Activated T-cell treated with anti-CD3 and anti-CD28 coated beads for 24 hours (primary cell): Measurements from ENCODE around the gene ARHGAP42.
"Not testable (repeated sequence)": the region's sequence is repeated elsewhere in the genome, so short reads cannot be mapped to it uniquely, and the experiment has no call there.

ENCODE experiments used
- DNase-seq: peaks from one replicate; pipeline ENCODE4 v3.0.0-alpha.2; 2020; ENCODE audit warnings: low read depth

ARHGAP42 gene

DNA sequence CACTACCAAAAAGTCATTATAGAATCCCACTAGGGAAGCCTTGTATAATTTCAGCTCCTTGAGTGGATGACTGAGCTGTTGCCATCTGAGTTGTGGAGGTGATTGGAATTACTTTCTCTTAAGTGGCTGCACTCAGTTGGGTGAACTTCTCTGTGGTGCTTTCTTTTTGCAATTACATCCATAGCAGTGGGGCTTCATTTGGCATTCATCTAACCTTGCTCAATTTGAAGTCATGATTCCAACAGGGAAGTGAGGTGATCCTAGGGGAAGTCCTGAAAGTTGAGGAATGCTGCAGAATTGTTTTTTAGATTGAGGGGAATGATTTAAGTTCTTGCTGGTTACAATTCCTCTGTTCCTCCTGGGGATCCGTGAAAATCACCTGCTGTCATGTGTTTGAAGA is 39.6 kb downstream of the ARHGAP42 start:
- no peak for DNase-seq

DNA sequence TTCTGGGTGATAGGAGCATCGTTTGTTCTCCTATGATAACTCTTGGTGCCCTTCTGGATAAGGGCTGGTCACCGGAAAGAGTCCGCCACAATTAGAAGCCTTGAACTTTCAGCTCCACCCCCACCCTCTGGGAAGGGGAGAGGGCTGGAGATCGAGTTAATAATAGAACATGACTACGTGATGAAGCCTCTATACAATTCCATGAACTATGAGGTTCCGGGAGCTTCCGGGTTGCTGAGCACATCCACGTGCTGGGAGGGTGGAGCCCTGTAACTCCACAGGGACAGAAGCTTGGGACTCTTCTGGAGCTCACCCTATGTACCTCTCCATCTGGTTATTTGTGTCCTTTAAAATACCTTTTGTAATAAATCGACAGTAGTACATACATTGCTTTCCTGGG is 40.3 kb downstream of the ARHGAP42 start:
- DNase-seq: no peak

GRCh38 chr11:100730266-100730665 is 43.2 kb downstream of the ARHGAP42 start:
- no peak for DNase-seq

DNA sequence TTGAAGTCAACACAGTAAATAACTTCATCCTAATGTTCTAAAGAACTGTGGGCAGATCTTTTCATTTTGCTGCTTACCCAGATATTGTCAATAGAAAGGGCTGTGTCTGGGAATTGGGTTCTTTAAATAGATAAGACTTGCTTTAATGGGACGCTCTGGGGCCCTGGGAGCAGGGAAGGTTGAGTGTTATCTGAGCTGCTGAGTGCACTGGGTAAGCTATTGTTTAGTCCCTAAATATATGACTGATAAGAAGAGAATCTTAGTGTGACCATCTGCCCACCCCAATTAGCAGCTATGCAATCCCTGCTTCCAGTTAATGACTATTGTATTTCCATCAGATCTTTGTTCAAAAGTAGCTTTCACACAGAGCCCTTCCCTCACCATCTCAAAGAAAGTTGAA is 44.4 kb downstream of the ARHGAP42 start:
- no peak for DNase-seq

- DNase-seq: no peak
Observed at GRCh38 chr11:100732949-100733348, 45.9 kb downstream of the ARHGAP42 start.

- DNase-seq: no peak
Observed at GRCh38 chr11:100734743-100735527, 47.8 kb downstream of the ARHGAP42 start.

DNA sequence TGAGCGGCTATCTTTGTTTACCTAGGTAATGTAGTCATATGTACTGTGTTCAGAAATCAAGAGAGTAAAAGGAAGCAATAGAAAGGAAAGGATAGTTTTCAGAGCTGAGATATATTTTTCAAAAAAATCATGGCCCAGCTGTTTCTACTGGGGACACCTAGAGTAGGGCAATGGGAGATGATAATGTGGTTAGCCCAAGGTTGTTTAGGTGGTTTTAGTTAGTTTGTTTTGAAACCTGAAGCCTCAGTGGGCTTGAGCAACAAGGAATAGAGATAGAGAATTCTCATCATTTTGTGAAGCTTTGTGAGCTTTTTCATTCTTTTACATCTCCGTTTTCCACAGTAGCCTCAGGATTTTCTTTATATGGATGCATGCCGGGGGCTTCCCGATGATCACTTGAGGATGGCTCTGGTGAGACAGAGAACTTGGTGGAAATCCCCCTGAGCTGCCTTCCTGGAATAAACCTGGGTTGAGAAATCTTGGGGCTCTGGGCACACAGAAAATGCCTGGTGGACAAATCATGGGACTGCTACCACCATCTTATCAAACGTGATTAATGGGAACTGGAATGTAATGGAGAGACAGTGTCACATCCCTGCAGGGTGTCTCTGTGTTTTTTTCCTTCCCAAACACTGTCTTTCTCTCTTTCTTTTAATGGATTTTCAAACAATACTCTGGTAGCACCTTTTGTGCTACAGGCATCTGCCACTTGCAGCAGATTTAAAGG is 49.0 kb downstream of the ARHGAP42 start:
- no peak for DNase-seq

GRCh38 chr11:100738701-100739270 is 51.7 kb downstream of the ARHGAP42 start:
- no peak for DNase-seq

- DNase-seq: no peak
Observed at GRCh38 chr11:100739666-100740065, 52.6 kb downstream of the ARHGAP42 start.

- no peak for DNase-seq
Observed at GRCh38 chr11:100740440-100740839, 53.4 kb downstream of the ARHGAP42 start.

DNA sequence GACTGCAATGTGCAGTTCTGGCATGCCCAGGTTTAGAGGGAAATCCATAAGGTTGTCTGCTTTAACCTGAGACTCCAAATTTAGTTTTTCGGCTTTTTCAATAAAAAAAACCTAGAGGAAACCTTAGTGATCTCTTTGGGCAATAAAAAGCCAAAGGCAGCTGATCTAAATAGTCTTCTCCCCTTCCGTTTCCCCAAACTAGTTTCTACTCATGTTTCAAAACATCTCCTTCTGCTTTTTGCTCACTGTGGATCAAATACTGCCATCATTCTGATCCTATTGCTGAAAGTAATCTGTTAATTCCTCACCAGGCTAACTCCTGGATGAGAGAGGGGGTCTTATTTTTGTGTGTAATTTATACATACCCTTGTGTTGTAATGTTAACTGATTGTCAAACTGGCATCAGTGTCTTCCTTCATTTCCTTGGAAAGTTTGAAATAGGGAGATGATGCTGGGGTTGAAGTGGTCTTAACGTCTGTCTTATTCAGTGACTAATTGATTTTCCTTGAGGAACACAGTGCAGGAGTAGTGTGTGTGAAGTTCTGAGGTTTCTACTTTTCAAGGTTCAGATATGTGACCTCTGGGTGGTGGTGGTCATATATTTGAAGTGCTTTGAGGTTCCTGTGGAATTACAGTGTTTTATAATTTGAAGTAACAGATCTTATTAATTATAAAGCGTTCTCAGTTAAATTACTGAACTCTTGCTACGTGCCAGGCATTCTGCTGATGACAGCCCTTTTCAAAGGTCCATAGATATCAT is 55.0 kb downstream of the ARHGAP42 start:
- no peak for DNase-seq

GRCh38 chr11:100746448-100746847 is 59.4 kb downstream of the ARHGAP42 start:
- DNase-seq: no peak

- no peak for DNase-seq
Observed at GRCh38 chr11:100748153-100748552, 61.1 kb downstream of the ARHGAP42 start.

DNA sequence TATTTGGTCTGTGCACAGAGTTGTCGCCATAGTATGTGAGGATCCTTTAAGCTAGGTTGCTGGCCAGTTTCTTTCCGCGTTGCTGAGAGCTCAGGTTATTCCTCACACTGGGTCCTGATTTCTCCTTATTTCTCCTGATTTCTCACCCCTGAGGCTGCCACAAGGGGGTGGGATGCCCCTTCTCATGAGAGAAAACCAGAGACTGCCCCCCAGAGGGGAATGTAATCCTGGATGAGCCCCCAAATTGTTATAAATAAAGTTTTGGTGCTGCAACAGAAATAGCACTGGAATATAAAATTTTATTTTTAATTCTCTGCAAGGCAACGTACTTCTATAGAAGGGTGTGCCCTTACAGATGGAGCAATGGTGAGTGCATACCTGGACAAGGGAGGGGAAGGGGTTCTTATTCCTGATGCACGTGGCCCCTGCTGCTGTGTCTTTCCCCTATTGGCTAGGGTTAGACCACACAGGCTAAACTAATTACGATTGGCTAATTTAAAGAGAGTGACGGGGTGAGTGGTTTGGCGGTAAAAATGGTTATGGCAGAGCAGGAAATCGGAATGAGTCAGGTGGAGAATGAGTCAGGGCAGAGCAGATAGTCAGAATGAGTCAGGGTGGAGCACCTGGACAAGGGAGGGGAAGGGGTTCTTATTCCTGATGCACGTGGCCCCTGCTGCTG is 62.9 kb downstream of the ARHGAP42 start:
- DNase-seq: not testable (repeated sequence)

GRCh38 chr11:100750566-100750891 is 63.4 kb downstream of the ARHGAP42 start:
- DNase-seq: not testable (repeated sequence)

GRCh38 chr11:100752371-100753171 is 65.5 kb downstream of the ARHGAP42 start:
- DNase-seq: no peak

DNA sequence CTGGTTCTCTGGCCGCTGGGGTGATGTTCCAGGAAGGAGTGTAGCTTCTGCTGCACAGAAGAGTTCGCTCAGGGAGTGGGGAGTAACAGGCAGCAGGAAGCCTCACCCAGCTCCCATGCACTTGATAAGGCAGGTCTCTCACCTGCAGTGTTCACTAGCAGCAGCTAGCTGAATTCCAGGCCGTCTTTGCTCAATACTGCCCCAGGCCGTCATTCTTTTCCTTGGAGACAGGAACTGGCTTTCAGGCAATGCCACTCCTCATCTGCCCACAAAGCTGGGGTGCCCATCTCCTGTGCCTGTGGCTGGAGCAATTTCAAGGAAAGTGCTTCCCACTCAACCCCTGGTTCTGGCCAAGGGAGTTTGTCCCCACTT is 66.1 kb downstream of the ARHGAP42 start:
- no peak for DNase-seq

- no peak for DNase-seq
Observed at GRCh38 chr11:100753571-100753970, 66.5 kb downstream of the ARHGAP42 start.

GRCh38 chr11:100756559-100756958 is 69.5 kb downstream of the ARHGAP42 start:
- DNase-seq: no peak

DNA sequence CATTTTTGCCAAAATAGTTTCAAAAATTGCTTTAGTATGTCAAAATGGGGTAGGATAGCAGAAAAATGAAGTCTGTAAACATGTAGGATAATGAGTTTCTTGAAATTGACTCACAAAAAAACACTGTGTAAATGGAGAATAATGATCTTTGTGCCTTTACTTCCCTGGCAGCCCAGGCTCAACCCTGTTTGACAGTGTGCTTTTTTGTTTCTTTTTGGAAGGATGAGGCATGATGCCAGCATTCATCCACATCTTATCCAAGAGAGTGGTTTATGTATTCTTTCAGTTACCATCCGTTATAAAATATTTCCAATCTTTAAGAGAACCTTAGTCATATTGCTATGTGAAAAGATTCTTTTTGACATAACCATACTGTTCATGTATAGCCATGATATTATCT is 70.6 kb downstream of the ARHGAP42 start:
- DNase-seq: no peak

DNA sequence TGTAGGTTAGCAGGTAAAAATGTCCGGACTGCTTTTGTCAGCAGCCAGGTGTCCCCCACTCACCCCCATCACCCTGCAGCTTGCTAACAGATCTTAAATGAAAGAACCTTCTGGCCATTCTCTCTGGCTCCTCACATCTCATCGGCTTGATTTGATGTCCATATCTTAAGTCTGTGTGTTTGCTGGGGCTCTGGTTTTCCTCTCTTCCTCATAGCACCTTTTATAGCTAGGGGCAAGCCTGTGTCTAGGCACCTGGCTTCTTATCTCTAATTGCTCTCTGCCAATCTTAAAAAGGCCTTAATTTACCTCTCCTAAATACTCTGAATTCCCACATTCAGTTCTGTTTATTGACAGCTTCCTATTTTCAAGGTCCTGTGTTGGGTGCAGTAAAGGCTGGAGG is 72.0 kb downstream of the ARHGAP42 start:
- DNase-seq: no peak
